ENCODE data around the gene CPXM1.

CPXM1 gene

DNA sequence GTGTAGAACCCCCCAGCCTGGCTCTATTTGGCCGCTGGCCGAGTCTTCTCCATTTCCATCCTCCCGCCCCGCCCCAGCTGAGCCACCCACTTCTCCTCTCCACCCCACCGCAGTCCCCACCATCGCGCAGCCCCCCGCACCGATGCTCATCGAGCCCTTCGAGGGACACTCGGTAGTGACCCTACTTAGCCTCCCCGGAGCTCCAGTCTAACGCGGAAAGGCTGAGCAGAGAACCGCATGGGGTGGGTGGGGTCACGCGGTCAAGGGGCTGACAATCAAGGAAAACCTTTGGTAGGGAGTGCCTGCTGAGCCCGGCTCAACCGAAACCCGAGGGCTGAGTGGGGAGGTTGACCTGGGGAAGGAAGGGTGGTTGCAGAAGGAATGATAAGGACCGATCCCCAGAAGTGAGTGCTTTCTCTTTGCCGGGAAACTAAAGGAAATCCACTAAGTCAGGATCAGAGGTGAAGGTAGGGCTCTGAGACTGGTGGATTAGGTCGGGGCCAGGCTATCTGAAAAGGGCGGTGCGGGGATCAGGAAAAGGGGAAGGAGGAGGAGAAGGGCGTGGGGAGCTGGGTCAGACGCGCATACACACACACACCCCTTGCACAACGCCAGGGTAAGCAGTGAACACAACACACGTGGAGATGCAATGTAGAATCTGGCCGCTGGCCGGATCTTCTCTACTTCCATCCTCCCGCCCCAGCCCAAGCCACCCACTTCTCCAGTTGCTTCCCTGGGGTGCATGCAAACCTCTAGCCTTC lies 49.8 kb downstream of the CPXM1 start:
- H3K4me3 ChIP-seq: no peak overlapping the region
- no peaks in the 10 kb centered on the region for H3K9me3 ChIP-seq
- H3K36me3 ChIP-seq (replicated peaks): no peaks in the 10 kb centered on the region
- H3K27me3 ChIP-seq (ENCODE audit: low read depth): peaks cover under 1% of the 10 kb centered on the region
- DNase-seq (ENCODE audit: low spot score in 2 of 2): no peak
- in situ Hi-C loops (cut with MboI; ENCODE audit: low sequenced_read_pairs): no loop called here
- no peaks in the 10 kb centered on the region; the same call in 1 of the 2 replicates for H3K4me1 ChIP-seq

DNA sequence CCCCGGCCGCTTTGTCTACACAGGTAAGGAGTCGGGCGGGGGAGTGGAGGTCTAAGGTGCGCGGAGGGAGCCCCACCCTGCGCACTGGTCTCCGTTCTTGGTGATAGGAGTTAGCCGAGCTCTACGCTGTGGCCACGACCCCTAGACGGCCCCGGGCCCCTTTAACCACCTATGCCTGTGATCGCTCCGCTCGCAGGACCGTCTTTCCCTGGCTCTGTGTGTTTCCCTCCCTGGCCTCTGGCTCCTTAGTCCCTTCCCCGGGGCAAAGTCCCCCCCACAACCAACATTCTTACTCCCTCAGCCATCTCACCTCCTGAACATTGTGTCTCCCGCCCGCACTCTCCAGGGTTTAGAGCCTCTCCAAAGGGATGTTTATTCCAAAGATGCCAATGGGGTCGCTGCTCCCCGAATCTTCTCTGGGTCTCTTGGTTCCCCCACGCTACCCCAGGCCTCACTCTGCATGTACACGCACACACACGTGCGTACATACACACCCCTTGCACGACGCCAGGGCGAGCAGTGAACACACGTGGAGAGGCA lies 50.4 kb downstream of the CPXM1 start:
- Histone ChIP-seq H3K36me3 (replicated peaks) (no peaks in the 10 kb centered on the region), H3K4me3 (no peak overlapping the region), H3K27me3 (ENCODE audit: low read depth) (no peaks in the 10 kb centered on the region), H3K9me3 (no peaks in the 10 kb centered on the region), H3K4me1 (no peaks in the 10 kb centered on the region; the same call in 1 of the 2 replicates)
- DNase-seq (ENCODE audit: low spot score in 2 of 2): no peak
- in situ Hi-C loops (cut with MboI; ENCODE audit: low sequenced_read_pairs): no loop called here

GRCh38 chr20:2749343-2749950 lies 51.0 kb downstream of the CPXM1 start:
- Histone ChIP-seq H3K4me1 (no peaks in the 10 kb centered on the region; the same call in 1 of the 2 replicates), H3K9me3 (no peaks in the 10 kb centered on the region), H3K36me3 (replicated peaks) (no peaks in the 10 kb centered on the region), H3K27me3 (ENCODE audit: low read depth) (no peaks in the 10 kb centered on the region), H3K4me3 (no peak overlapping the region)
- in situ Hi-C loops (cut with MboI; ENCODE audit: low sequenced_read_pairs): no loop called here
- DNase-seq (ENCODE audit: low spot score in 2 of 2): no peak

DNA sequence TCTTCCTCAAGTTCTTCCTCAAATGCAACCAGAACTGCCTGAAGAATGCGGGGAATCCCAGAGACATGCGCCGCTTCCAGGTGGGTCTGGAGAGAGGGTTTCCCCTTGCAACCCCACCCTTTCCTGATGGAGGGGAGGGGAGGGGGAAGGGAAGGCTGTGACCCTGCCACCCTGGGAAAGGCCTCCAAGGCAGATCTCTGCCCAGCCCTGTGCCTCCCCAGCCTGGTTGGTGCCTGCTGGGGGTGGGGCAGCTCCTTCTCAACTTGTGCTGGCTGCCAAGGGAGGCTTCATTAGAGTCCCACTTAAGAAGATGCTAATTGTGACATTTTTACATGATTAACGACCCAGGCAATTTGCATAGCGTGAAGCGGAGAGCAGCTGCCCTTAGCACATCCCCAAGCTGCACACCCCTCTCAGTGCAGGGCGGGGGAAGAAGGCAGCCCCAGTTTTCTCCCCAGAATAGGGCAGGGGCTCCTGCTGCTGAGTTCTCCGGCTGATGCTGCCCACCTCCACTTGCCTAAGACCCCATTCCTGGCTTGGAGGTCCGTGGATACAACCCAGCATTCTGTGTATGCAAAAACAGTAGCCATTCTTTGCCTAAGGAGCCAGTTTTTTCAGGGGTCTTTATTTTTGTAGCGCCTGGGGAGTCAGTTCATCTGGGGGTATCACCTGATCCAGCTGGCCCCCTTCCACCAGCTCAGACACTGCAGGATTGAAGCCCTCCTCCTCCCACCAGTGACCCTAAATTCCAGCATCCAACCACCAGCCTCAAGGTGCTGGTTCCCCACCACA lies 51.7 kb downstream of the CPXM1 start:
- no peak for DNase-seq (ENCODE audit: low spot score in 2 of 2)
- no peak overlapping the region for H3K4me3 ChIP-seq

GRCh38 chr20:2747676-2748235 lies 52.7 kb downstream of the CPXM1 start:
- Histone ChIP-seq H3K27me3 (ENCODE audit: low read depth) (0 out of 2 replicates have a peak, but pooled peaks cover 5% of the 10 kb centered on the region), H3K4me3 (no peak overlapping the region), H3K4me1 (no peaks in the 10 kb centered on the region; the same call in 1 of the 2 replicates), H3K9me3 (no peaks in the 10 kb centered on the region), H3K36me3 (replicated peaks) (no peaks in the 10 kb centered on the region)
- in situ Hi-C loops (cut with MboI; ENCODE audit: low sequenced_read_pairs): no loop called here
- no peak for DNase-seq (ENCODE audit: low spot score in 2 of 2)

More for the DNA sequence above, 51.7 kb downstream of the CPXM1 start:
- in situ Hi-C loops (cut with MboI; ENCODE audit: low sequenced_read_pairs): no loop called here
- Histone ChIP-seq H3K9me3 (no peaks in the 10 kb centered on the region), H3K36me3 (replicated peaks) (no peaks in the 10 kb centered on the region), H3K4me1 (no peaks in the 10 kb centered on the region; the same call in 1 of the 2 replicates), H3K27me3 (ENCODE audit: low read depth) (0 out of 2 replicates have a peak, but pooled peaks cover under 1% of the 10 kb centered on the region)

- 0 out of 2 replicates have a peak, but pooled peaks cover 5% of the 10 kb centered on the region for H3K27me3 ChIP-seq (ENCODE audit: low read depth)
- no peaks in the 10 kb centered on the region for H3K36me3 ChIP-seq (replicated peaks)
- no peak for DNase-seq (ENCODE audit: low spot score in 2 of 2)
- H3K4me3 ChIP-seq: no peak overlapping the region
- in situ Hi-C loops (cut with MboI; ENCODE audit: low sequenced_read_pairs): no loop called here
- no peaks in the 10 kb centered on the region for H3K9me3 ChIP-seq
- no peaks in the 10 kb centered on the region for H3K4me1 ChIP-seq
Observed at GRCh38 chr20:2746636-2747265, 53.7 kb downstream of the CPXM1 start.

DNA sequence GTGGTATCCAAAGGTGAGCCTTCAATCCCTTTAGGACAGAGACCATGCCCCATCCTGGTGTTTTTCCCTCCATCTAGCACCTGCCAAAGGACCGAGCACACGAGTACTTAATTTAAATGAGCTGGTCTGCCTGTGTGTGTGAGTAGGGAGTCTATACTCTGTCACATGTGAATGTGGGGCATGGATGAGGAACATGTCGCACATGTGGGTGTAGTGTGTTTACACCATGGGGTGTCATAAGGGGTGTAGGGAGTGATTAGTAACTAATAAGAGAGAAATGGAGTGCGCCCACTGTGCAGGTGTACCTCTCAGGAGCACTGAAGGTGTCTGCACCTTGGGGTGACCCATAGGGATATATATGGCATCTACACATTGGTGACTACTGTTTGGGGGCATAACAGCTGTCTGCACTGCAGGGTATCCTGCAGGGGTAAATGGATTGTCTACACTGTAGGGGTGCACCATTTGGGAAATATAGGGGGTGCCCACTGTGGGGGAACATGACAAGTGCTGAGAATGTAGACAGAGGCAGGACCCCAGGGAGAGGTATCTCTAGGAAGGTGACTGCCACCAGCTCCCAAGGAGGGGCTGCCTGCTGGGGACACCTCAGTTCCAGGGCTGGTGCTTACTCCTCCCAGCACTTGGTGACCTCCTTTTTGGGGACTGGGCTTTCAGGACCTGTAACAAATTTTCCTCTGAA lies 54.3 kb downstream of the CPXM1 start:
- Histone ChIP-seq H3K4me3 (no peak overlapping the region), H3K9me3 (no peaks in the 10 kb centered on the region), H3K27me3 (ENCODE audit: low read depth) (0 out of 2 replicates have a peak, but pooled peaks cover 5% of the 10 kb centered on the region), H3K4me1 (no peaks in the 10 kb centered on the region), H3K36me3 (replicated peaks) (no peaks in the 10 kb centered on the region)
- in situ Hi-C loops (cut with MboI; ENCODE audit: low sequenced_read_pairs): no loop called here
- DNase-seq (ENCODE audit: low spot score in 2 of 2): no peak

GRCh38 chr20:2745060-2745910 lies 55.1 kb downstream of the CPXM1 start:
- H3K4me1 ChIP-seq: no peaks in the 10 kb centered on the region
- DNase-seq (ENCODE audit: low spot score in 2 of 2): no peak
- H3K27me3 ChIP-seq (ENCODE audit: low read depth): peaks cover 5% of the 10 kb centered on the region; the same call in 1 of the 2 replicates
- H3K9me3 ChIP-seq: no peaks in the 10 kb centered on the region
- H3K36me3 ChIP-seq (replicated peaks): no peaks in the 10 kb centered on the region
- in situ Hi-C loops (cut with MboI; ENCODE audit: low sequenced_read_pairs): no loop called here
- no peak overlapping the region for H3K4me3 ChIP-seq

Measured in HAP-1 (cell line).